Suppressor macrophage treated with lipopolysaccharide for 1 hour (primary cell): ENCODE data around the gene DPP9.
"Not testable (repeated sequence)": the region's sequence is repeated elsewhere in the genome, so short reads cannot be mapped to it uniquely, and the experiment has no call there.

Experiments
- DNase-seq, 3 donors: peaks; one replicate each; pipeline ENCODE4 v3.0.0-alpha.2; 2020 to 2022

Gene DPP9

GRCh38 chr19:4723595-4724514, at the start of gene DPP9:
Gene DPP9, minus strand, starts transcription at chr19:4723842. Its CDS starts 3,936 bp downstream, at chr19:4719906.
- DNase-seq, result peak; percentile 99

- DNase-seq, result no peak
These were observed 49.5 kb upstream of the DPP9 start for GRCh38 chr19:4773047-4773640.

GRCh38 chr19:4772566-4772965, 48.9 kb upstream of the DPP9 start:
- no peak for DNase-seq

- DNase-seq, result peak; percentile 81 to 90 (median 84)
These were observed 45.5 kb upstream of the DPP9 start for GRCh38 chr19:4768934-4769777.

- no peak for DNase-seq
These were observed 40.7 kb upstream of the DPP9 start for GRCh38 chr19:4764393-4764660.

- DNase-seq, result no peak
These were observed 39.4 kb upstream of the DPP9 start for GRCh38 chr19:4763021-4763420.

- no peak for DNase-seq
These were observed 36.6 kb upstream of the DPP9 start for GRCh38 chr19:4760285-4760650.

- peak; percentile 92 to 96 (median 95) for DNase-seq
These were observed 36.0 kb upstream of the DPP9 start for GRCh38 chr19:4759388-4760284.

GRCh38 chr19:4758659-4759058, 35.0 kb upstream of the DPP9 start:
- no peak for DNase-seq

GRCh38 chr19:4758082-4758481, 34.4 kb upstream of the DPP9 start:
- DNase-seq, result no peak

GRCh38 chr19:4755459-4755858, 31.8 kb upstream of the DPP9 start:
- no peak for DNase-seq

- no peak for DNase-seq
These were observed 30.6 kb upstream of the DPP9 start for GRCh38 chr19:4754248-4754647.

- DNase-seq, result no peak
These were observed 26.4 kb upstream of the DPP9 start for GRCh38 chr19:4749870-4750590.

- DNase-seq, result no peak
These were observed 24.9 kb upstream of the DPP9 start for GRCh38 chr19:4748589-4748988.

- DNase-seq, result no peak
These were observed 24.5 kb upstream of the DPP9 start for GRCh38 chr19:4748185-4748584.

- no peak for DNase-seq
These were observed 22.3 kb upstream of the DPP9 start for GRCh38 chr19:4745986-4746385.

GRCh38 chr19:4745175-4745574, 21.5 kb upstream of the DPP9 start:
- DNase-seq, result not testable (repeated sequence)

- peak; percentile 74 to 86 (median 75) for DNase-seq
These were observed 21.0 kb upstream of the DPP9 start for GRCh38 chr19:4744451-4745174.

GRCh38 chr19:4742723-4743646, 19.3 kb upstream of the DPP9 start:
- DNase-seq, result no peak

- DNase-seq, result no peak
These were observed 16.4 kb upstream of the DPP9 start for GRCh38 chr19:4740092-4740491.
